ENCODE data around the gene ABCG1.

DNA sequence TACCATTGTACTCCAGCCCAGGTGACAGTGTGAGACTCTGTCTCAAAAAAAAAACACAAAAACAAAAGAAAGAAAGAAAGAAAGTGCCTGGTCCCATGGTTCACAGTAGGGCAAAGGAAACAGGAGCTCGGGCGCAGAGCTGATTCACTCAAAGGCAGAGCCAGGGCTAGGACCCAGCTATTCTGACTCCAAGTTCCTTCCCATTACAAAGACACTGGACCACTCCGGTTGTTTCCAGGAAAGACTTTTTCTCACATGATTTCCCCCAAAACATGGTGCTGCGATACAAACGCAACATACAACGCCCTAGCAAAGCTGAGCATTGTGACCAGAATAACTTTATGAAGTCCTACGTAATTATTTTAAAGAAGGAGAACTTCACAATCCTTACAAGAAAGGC is 10.7 kb downstream of the ABCG1 start:
- TF ChIP-seq, protein P1, sequence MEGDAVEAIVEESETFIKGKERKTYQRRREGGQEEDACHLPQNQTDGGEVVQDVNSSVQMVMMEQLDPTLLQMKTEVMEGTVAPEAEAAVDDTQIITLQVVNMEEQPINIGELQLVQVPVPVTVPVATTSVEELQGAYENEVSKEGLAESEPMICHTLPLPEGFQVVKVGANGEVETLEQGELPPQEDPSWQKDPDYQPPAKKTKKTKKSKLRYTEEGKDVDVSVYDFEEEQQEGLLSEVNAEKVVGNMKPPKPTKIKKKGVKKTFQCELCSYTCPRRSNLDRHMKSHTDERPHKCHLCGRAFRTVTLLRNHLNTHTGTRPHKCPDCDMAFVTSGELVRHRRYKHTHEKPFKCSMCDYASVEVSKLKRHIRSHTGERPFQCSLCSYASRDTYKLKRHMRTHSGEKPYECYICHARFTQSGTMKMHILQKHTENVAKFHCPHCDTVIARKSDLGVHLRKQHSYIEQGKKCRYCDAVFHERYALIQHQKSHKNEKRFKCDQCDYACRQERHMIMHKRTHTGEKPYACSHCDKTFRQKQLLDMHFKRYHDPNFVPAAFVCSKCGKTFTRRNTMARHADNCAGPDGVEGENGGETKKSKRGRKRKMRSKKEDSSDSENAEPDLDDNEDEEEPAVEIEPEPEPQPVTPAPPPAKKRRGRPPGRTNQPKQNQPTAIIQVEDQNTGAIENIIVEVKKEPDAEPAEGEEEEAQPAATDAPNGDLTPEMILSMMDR (IDR thresholded peaks at IDR 0.05; ENCODE audit: low read length), result no peak
- TF ChIP-seq EZH2phosphoT487 (IDR thresholded peaks at IDR 0.05; ENCODE audit: low read length) (no peak), EZH2 (optimal IDR thresholded peaks at IDR 0.05; ENCODE audit: low read depth, low read length) (no peak)
